ENCODE measurements around the gene TRIM46. TPM values are rescaled to one million over a fixed set of nuclear protein-coding genes. Genes with fewer than 3 reads are reported as not detected.

The TRIM46 gene
- total and polyA plus RNA-seq, 9 of the 15 experiments (the other 6 are each of a cell fraction or from before 2014, with no cell fraction given), result 0.05 to 0.60 (median 0.16) TPM; not detected in 3

- peak; percentile 100 for DNase-seq (ENCODE audit: extremely low read depth in 1 of 4, low spot score in 3 of 4)
- POLR2A ChIA-PET, result interaction anchor here (0.6 to 1.9 kb wide), 6 partner anchors 17 to 111 kb away, joined by 3 to 7 read pairs (median 4); no protein-coding TSS in a partner anchor
- no peaks in the 10 kb centered on the region for H3K9me1 ChIP-seq (ENCODE audit: control insufficient read depth, insufficient read depth, low read length)
- H3K27me3 ChIP-seq (ENCODE audit: control insufficient read depth in 2 of 2, insufficient read depth in 2 of 2, low read length in 2 of 2), result no peaks in the 10 kb centered on the region
- WGBS (ENCODE audit: insufficient coverage, low coverage, missing lambda C conversion rate), result under 1% methylated on average over 42 of the region's 42 CpGs
- H3K36me3 ChIP-seq (ENCODE audit: control insufficient read depth, insufficient read depth, low read length), result no peaks in the 10 kb centered on the region; the same call in 2 of the 3 replicates
- FAIRE-seq, result peak; percentile 91
- CTCF ChIA-PET (ENCODE audit: low intra/inter-chr PET ratio), result interaction anchor here (2.7 to 3.2 kb wide), 2 partner anchors 20 to 51 kb away, joined by 17 to 31 read pairs; partner anchors contain the start of gene THBS3
- intact Hi-C loops (cut with micrococcal nuclease) (loop anchor here (1.0 kb wide), 2 partner anchors 17 to 34 kb away; no protein-coding TSS in a partner anchor), in situ Hi-C loops (cut with MboI) (no loop called here)
- peak overlapping the region; percentile 84 for H3K4me2 ChIP-seq (ENCODE audit: insufficient read depth, low read length)
- peak overlapping the region; percentile 83 to 96 for H3K9ac ChIP-seq (ENCODE audit: insufficient read depth in 1 of 2, low read depth in 2 of 2, low read length in 2 of 2)
- H3K27ac ChIP-seq (ENCODE audit: extremely low read depth, low read depth, low read length), result peak overlapping the region; percentile 86
- H3K9me3 ChIP-seq (replicated peaks; ENCODE audit: control insufficient read depth, insufficient read depth, low read depth, low read length), result no peaks in the 10 kb centered on the region
- peak overlapping the region; percentile 51 for H3K4me3 ChIP-seq
- H3K4me1 ChIP-seq (replicated peaks in 1 of 2; ENCODE audit: control insufficient read depth in 2 of 2, insufficient read depth in 2 of 2, low read length in 2 of 2), result peaks cover 30 to 50% of the 10 kb centered on the region in 2 experiments
- no peaks in the 10 kb centered on the region for H4K20me1 ChIP-seq (replicated peaks; ENCODE audit: control insufficient read depth, insufficient read depth, low read length)
- H3K79me2 ChIP-seq (ENCODE audit: control insufficient read depth, insufficient read depth, low read length), result peaks cover 27% of the 10 kb centered on the region
- peak; percentile 96 for ATAC-seq
- BruUV-seq (replicated peaks), result TSS peak; percentile 99
- H2AFZ ChIP-seq (ENCODE audit: low read depth, low read length), result peak overlapping the region; percentile 81
- TF ChIP-seq ZNF609 (CRISPR knock-in tag; IDR thresholded peaks at IDR 0.05; ENCODE audit: borderline replicate concordance) (no peak), PRDM10 (IDR thresholded peaks at IDR 0.05; ENCODE audit: partially characterized antibody) (peak; percentile 81), CHD1 (IDR thresholded peaks at IDR 0.05; ENCODE audit: low read length) (no peak), RBM17 (IDR thresholded peaks at IDR 0.05; ENCODE audit: borderline replicate concordance, low read depth, low read length) (no peak), TSHZ1 (CRISPR knock-in tag; IDR thresholded peaks at IDR 0.05) (no peak), SUPT5H (IDR thresholded peaks at IDR 0.05) (peak; percentile 78), CSDE1 (IDR thresholded peaks at IDR 0.05) (no peak), CXXC5 (CRISPR knock-in tag; IDR thresholded peaks at IDR 0.05) (peak; percentile 75)
Observed at GRCh38 chr1:155227261-155228095, 53.8 kb downstream of the TRIM46 start.
